Calu3 (cell line): ENCODE measurements around the gene FPR2. TPM values are rescaled to one million over a fixed set of nuclear protein-coding genes. Genes with fewer than 3 reads are reported as not detected.

Experiments
- BruUV-seq: library from RNA; stranded (reverse); fragments of 400-500 nt; replicated peaks from 2 replicates; lab custom pipeline; 2021; lab: Mats Ljungman, UMichigan
- CTCF ChIA-PET: fragments of 300-600 bp; sonication (Branson Sonifier 250); formaldehyde crosslinking; loops from one replicate; lab custom pipeline; 2022; ENCODE audit warnings: antibody characterized with exemption; lab: Charles Lee
- DNase-seq: peaks from one replicate; pipeline ENCODE4 v3.0.0; 2022
- H3K27ac Mint-ChIP-seq: one replicate; pipeline ENCODE4 v1.8.0; 2022; ENCODE audit warnings: mixed read lengths; ENCODE audit not compliant: unreplicated experiment
- H3K27me3 Mint-ChIP-seq: one replicate; pipeline ENCODE4 v1.8.0; 2022; ENCODE audit warnings: mixed read lengths; ENCODE audit not compliant: unreplicated experiment
- H3K36me3 Mint-ChIP-seq: one replicate; pipeline ENCODE4 v1.8.0; 2022; ENCODE audit warnings: mild to moderate bottlenecking, moderate library complexity, mixed read lengths; ENCODE audit not compliant: insufficient read depth, unreplicated experiment
- H3K4me1 Mint-ChIP-seq: one replicate; pipeline ENCODE4 v1.8.0; 2022; ENCODE audit warnings: mild to moderate bottlenecking, low read depth, mixed read lengths; ENCODE audit not compliant: unreplicated experiment
- H3K4me3 Mint-ChIP-seq: one replicate; pipeline ENCODE4 v1.8.0; 2022; ENCODE audit warnings: mild to moderate bottlenecking, low read depth, moderate library complexity, mixed read lengths; ENCODE audit not compliant: unreplicated experiment
- H3K9me3 Mint-ChIP-seq: one replicate; pipeline ENCODE4 v1.8.0; 2022; ENCODE audit warnings: low read depth, mixed read lengths; ENCODE audit not compliant: unreplicated experiment
- intact Hi-C: fragments of 100-400 bp; cut with micrococcal nuclease; formaldehyde crosslinking; loops from one replicate; pipeline ENCODE4 v1.10.0; 2022; ENCODE audit not compliant: unreplicated experiment
- total RNA-seq: library from RNA; stranded (reverse); gene quantifications from 2 replicates; pipeline ENCODE4 v1.2.3, GENCODE V29; 2022
- TF ChIP-seq, protein P1 (sequence below): fragments of 200-600 bp; IDR thresholded peaks from one replicate; pipeline ENCODE4 v1.8.0; 2022; ENCODE audit warnings: antibody characterized with exemption; ENCODE audit not compliant: unreplicated experiment

Gene FPR2
- total RNA-seq, 1 experiment from 2014 or later: not detected

GRCh38 chr19:51719251-51719988 lies 41.6 kb upstream of the FPR2 start:
- intact Hi-C loops: no loop called here
- H3K4me3 Mint-ChIP-seq: no peak overlapping the region
- H3K27ac Mint-ChIP-seq: no peak overlapping the region
- TF ChIP-seq, protein P1, sequence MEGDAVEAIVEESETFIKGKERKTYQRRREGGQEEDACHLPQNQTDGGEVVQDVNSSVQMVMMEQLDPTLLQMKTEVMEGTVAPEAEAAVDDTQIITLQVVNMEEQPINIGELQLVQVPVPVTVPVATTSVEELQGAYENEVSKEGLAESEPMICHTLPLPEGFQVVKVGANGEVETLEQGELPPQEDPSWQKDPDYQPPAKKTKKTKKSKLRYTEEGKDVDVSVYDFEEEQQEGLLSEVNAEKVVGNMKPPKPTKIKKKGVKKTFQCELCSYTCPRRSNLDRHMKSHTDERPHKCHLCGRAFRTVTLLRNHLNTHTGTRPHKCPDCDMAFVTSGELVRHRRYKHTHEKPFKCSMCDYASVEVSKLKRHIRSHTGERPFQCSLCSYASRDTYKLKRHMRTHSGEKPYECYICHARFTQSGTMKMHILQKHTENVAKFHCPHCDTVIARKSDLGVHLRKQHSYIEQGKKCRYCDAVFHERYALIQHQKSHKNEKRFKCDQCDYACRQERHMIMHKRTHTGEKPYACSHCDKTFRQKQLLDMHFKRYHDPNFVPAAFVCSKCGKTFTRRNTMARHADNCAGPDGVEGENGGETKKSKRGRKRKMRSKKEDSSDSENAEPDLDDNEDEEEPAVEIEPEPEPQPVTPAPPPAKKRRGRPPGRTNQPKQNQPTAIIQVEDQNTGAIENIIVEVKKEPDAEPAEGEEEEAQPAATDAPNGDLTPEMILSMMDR: no peak
- no peak for DNase-seq
- no TSS peak for BruUV-seq
- CTCF ChIA-PET: no interaction called here
- H3K27me3 Mint-ChIP-seq: peaks cover 61% of the 10 kb centered on the region
- no peaks in the 10 kb centered on the region for H3K4me1 Mint-ChIP-seq
- H3K9me3 Mint-ChIP-seq: peaks cover 17% of the 10 kb centered on the region
- H3K36me3 Mint-ChIP-seq: no peaks in the 10 kb centered on the region

GRCh38 chr19:51721905-51722304 lies 39.1 kb upstream of the FPR2 start:
- H3K27ac Mint-ChIP-seq: no peak overlapping the region
- DNase-seq: no peak
- BruUV-seq: no TSS peak
- H3K27me3 Mint-ChIP-seq: peaks cover 59% of the 10 kb centered on the region
- no peaks in the 10 kb centered on the region for H3K36me3 Mint-ChIP-seq
- H3K9me3 Mint-ChIP-seq: peaks cover 9% of the 10 kb centered on the region
- TF ChIP-seq, protein P1: no peak
- H3K4me1 Mint-ChIP-seq: no peaks in the 10 kb centered on the region
- intact Hi-C loops: no loop called here
- H3K4me3 Mint-ChIP-seq: no peak overlapping the region
- CTCF ChIA-PET: no interaction called here

DNA sequence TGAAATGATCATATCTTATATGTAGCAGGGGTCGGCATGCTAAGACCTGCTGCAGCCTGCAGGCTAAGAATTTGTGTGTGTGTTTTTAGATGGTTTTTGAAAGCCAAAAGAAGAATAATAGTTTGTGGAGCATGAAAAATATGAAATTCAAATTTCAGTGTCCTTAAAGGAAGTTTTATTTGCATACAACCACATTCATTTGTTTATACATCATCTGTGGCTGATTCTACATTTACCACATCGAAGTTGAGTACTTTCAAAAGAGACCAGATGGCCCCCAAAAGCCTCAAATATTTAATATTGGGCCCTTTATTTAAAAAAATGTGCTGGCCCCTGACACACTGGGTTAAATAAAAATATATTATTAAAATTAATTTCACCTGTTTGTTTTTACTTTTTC lies 38.5 kb upstream of the FPR2 start:
- Mint-ChIP-seq H3K9me3 (peaks cover 14% of the 10 kb centered on the region), H3K4me3 (no peak overlapping the region)
- CTCF ChIA-PET: no interaction called here

GRCh38 chr19:51724543-51724942 lies 36.4 kb upstream of the FPR2 start:
- intact Hi-C loops: no loop called here
- Mint-ChIP-seq H3K27me3 (peaks cover 53% of the 10 kb centered on the region), H3K4me1 (no peaks in the 10 kb centered on the region), H3K4me3 (no peak overlapping the region), H3K27ac (no peak overlapping the region), H3K9me3 (peaks cover 10% of the 10 kb centered on the region), H3K36me3 (no peaks in the 10 kb centered on the region)
- TF ChIP-seq, protein P1: no peak
- no peak for DNase-seq
- CTCF ChIA-PET: no interaction called here
- no TSS peak for BruUV-seq

More for the DNA sequence above, 38.5 kb upstream of the FPR2 start:
- no peak for DNase-seq
- intact Hi-C loops: no loop called here
- Mint-ChIP-seq H3K36me3 (no peaks in the 10 kb centered on the region), H3K27me3 (peaks cover 62% of the 10 kb centered on the region), H3K4me1 (no peaks in the 10 kb centered on the region), H3K27ac (no peak overlapping the region)
- TF ChIP-seq, protein P1: no peak
- BruUV-seq: no TSS peak
